Suppressor macrophage (primary cell): ENCODE measurements around the gene GALNT6.

ENCODE experiments used
- DNase-seq, 4 experiments: peaks; one replicate each; pipeline ENCODE4 v3.0.0-alpha.2; 2020 to 2022
- total RNA-seq, 17 experiments: gene quantifications; one replicate each; lab custom pipeline; 2026; ENCODE audit warnings: mixed read lengths in 6 of 17, inconsistent platforms in 3 of 17; lab: John Stamatoyannopoulos, UW

GALNT6 gene
- 84.3 to 233 (median 153) reads per million in 17 experiments for total RNA-seq

GRCh38 chr12:51391283-51392123 lies at the start of gene GALNT6:
TSS of gene GALNT6 (minus strand) at chr12:51391406. CDS start at chr12:51379781, 11,625 bp downstream.
- peak; percentile 69 to 85 (median 76) for DNase-seq

- no peak for DNase-seq
These were observed 48.1 kb upstream of the GALNT6 start for GRCh38 chr12:51439330-51439729.

- DNase-seq: no peak
These were observed 46.2 kb upstream of the GALNT6 start for GRCh38 chr12:51437431-51437830.

GRCh38 chr12:51434305-51434704 lies 43.1 kb upstream of the GALNT6 start:
- no peak for DNase-seq

GRCh38 chr12:51432921-51433320 lies 41.7 kb upstream of the GALNT6 start:
- no peak for DNase-seq

- DNase-seq: no peak
These were observed 39.1 kb upstream of the GALNT6 start for GRCh38 chr12:51430196-51430895.

- DNase-seq: no peak
These were observed 38.5 kb upstream of the GALNT6 start for GRCh38 chr12:51429700-51430099.

GRCh38 chr12:51428256-51428655 lies 37.0 kb upstream of the GALNT6 start:
- DNase-seq: no peak

GRCh38 chr12:51424662-51425539 lies 33.7 kb upstream of the GALNT6 start, which contains the start of gene SLC4A8:
TSS of gene SLC4A8 (plus strand) at chr12:51424831. CDS start at chr12:51424988, 157 bp downstream.
- peak; percentile 50 to 81 (median 68) for DNase-seq

- DNase-seq: no peak
These were observed 33.0 kb upstream of the GALNT6 start for GRCh38 chr12:51424094-51424661.

- peak; percentile 67 to 77 (median 72) for DNase-seq
These were observed 30.2 kb upstream of the GALNT6 start for GRCh38 chr12:51421266-51421884.

- no peak for DNase-seq
These were observed 28.4 kb upstream of the GALNT6 start for GRCh38 chr12:51419425-51420193.

- no peak for DNase-seq
These were observed 26.6 kb upstream of the GALNT6 start for GRCh38 chr12:51417826-51418225.

- no peak for DNase-seq
These were observed 24.7 kb upstream of the GALNT6 start for GRCh38 chr12:51415931-51416330.

- DNase-seq: no peak
These were observed 22.6 kb upstream of the GALNT6 start for GRCh38 chr12:51413791-51414190.

GRCh38 chr12:51413149-51413548 lies 21.9 kb upstream of the GALNT6 start:
- no peak for DNase-seq

GRCh38 chr12:51409846-51410245 lies 18.6 kb upstream of the GALNT6 start:
- no peak for DNase-seq

GRCh38 chr12:51407604-51408003 lies 16.4 kb upstream of the GALNT6 start:
- no peak for DNase-seq

GRCh38 chr12:51406859-51407258 lies 15.7 kb upstream of the GALNT6 start:
- no peak for DNase-seq

GRCh38 chr12:51406290-51406689 lies 15.1 kb upstream of the GALNT6 start:
- no peak for DNase-seq

GRCh38 chr12:51405801-51406207 lies 14.6 kb upstream of the GALNT6 start:
- DNase-seq: no peak
